Mesenchymal stem cell (in vitro differentiated cells and primary cell): ENCODE data around the gene WDR59.

ENCODE experiments used
- DNase-seq: peaks from one replicate; pipeline ENCODE4 v3.0.0-alpha.2; 2013
- H2AFZ ChIP-seq: one replicate; pipeline ENCODE4 v1.6.1; 2013; ENCODE audit warnings: low read depth, mild to moderate bottlenecking, control low read depth, inconsistent platforms, low read length, moderate library complexity
- H2AK5ac ChIP-seq: 2 replicates; pipeline ENCODE4 v1.6.1; 2013; ENCODE audit warnings: low read length, moderate library complexity, mild to moderate bottlenecking, inconsistent platforms; ENCODE audit not compliant: severe bottlenecking
- H2BK120ac ChIP-seq: one replicate; pipeline ENCODE4 v1.6.1; 2013; ENCODE audit warnings: low read depth, mild to moderate bottlenecking, inconsistent platforms, low read length, moderate library complexity
- H2BK12ac ChIP-seq, 2 experiments: one replicate each; pipeline ENCODE4 v1.6.1; 2013; ENCODE audit warnings: inconsistent platforms in 2 of 2, low read length in 2 of 2, mild to moderate bottlenecking in 2 of 2, moderate library complexity in 2 of 2, control low read depth in 1 of 2
- H2BK15ac ChIP-seq: one replicate; pipeline ENCODE4 v1.6.1; 2013; ENCODE audit warnings: mild to moderate bottlenecking, low read depth, inconsistent platforms; ENCODE audit not compliant: poor library complexity, severe bottlenecking
- H2BK5ac ChIP-seq: 2 replicates; pipeline ENCODE4 v1.6.1; 2013; ENCODE audit warnings: low read depth, mild to moderate bottlenecking, low read length, control low read depth, inconsistent platforms; ENCODE audit not compliant: poor library complexity, severe bottlenecking
- H3K14ac ChIP-seq, 2 experiments: one replicate each; pipeline ENCODE4 v1.6.1; 2013; ENCODE audit warnings: inconsistent platforms in 2 of 2, low read length in 2 of 2, control low read depth in 1 of 2, mild to moderate bottlenecking in 1 of 2, moderate library complexity in 1 of 2
- H3K18ac ChIP-seq, 2 experiments: one replicate each; pipeline ENCODE4 v1.6.1; 2013; ENCODE audit warnings: inconsistent platforms in 2 of 2, low read length in 2 of 2, control low read depth in 1 of 2, low read depth in 1 of 2, mild to moderate bottlenecking in 1 of 2
- H3K23ac ChIP-seq, 2 experiments: one replicate each; pipeline ENCODE4 v1.6.1; 2013; ENCODE audit warnings: inconsistent platforms in 2 of 2, low read length in 2 of 2, mild to moderate bottlenecking in 2 of 2, moderate library complexity in 2 of 2, control low read depth in 1 of 2
- H3K27ac ChIP-seq: 2 replicates; pipeline ENCODE4 v1.5.1; 2013; ENCODE audit warnings: mild to moderate bottlenecking, moderate library complexity, low read length, control low read depth, inconsistent platforms; ENCODE audit not compliant: poor library complexity, severe bottlenecking
- H3K27me3 ChIP-seq, 2 experiments: 2 replicates each; pipeline versions ENCODE4 v1.6.1 to v1.7.0; 2013; ENCODE audit warnings: low read length in 2 of 2, mild to moderate bottlenecking in 2 of 2, moderate library complexity in 2 of 2, control low read depth in 1 of 2, inconsistent platforms in 1 of 2; ENCODE audit not compliant: control insufficient read depth in 1 of 2, insufficient read depth in 1 of 2
- H3K36me3 ChIP-seq, 2 experiments: 2 replicates each; pipeline versions ENCODE4 v1.6.1 to v1.7.0; 2013; ENCODE audit warnings: low read length in 2 of 2, control low read depth in 1 of 2, inconsistent platforms in 1 of 2, low read depth in 1 of 2, mild to moderate bottlenecking in 1 of 2; ENCODE audit not compliant: insufficient read depth in 2 of 2, control insufficient read depth in 1 of 2
- H3K4ac ChIP-seq, 2 experiments: one replicate each; pipeline ENCODE4 v1.6.1; 2013; ENCODE audit warnings: inconsistent platforms in 2 of 2, low read length in 2 of 2, mild to moderate bottlenecking in 2 of 2, moderate library complexity in 2 of 2, control low read depth in 1 of 2, low read depth in 1 of 2
- H3K4me1 ChIP-seq: 2 replicates; pipeline ENCODE4 v1.6.1; 2013; ENCODE audit warnings: low read depth, low read length, control low read depth; ENCODE audit not compliant: control insufficient read depth, insufficient read depth
- H3K4me2 ChIP-seq: 2 replicates; pipeline ENCODE4 v1.6.1; 2013; ENCODE audit warnings: low read length, mild to moderate bottlenecking, inconsistent platforms; ENCODE audit not compliant: poor library complexity, severe bottlenecking
- H3K4me3 ChIP-seq, 2 experiments: 2 replicates each; pipeline versions ENCODE4 v1.5.1 to v1.7.0; 2013; ENCODE audit warnings: low read length in 2 of 2, mild to moderate bottlenecking in 2 of 2, control low read depth in 1 of 2, low read depth in 1 of 2; ENCODE audit not compliant: insufficient read depth in 1 of 2
- H3K79me1 ChIP-seq: replicated peaks from 2 replicates; pipeline ENCODE4 v1.6.1; 2013; ENCODE audit warnings: mild to moderate bottlenecking, control low read depth, low read length, inconsistent platforms; ENCODE audit not compliant: poor library complexity, severe bottlenecking
- H3K9ac ChIP-seq: 2 replicates; pipeline ENCODE4 v1.7.0; 2013; ENCODE audit warnings: mild to moderate bottlenecking, low read length, moderate library complexity
- H3K9me3 ChIP-seq: 2 replicates; pipeline ENCODE4 v1.7.0; 2013; ENCODE audit warnings: mild to moderate bottlenecking, low read length; ENCODE audit not compliant: control insufficient read depth
- H4K8ac ChIP-seq: one replicate; pipeline ENCODE4 v1.6.1; 2013; ENCODE audit warnings: inconsistent platforms, mild to moderate bottlenecking, low read length, moderate library complexity
- H4K91ac ChIP-seq: one replicate; pipeline ENCODE4 v1.6.1; 2013; ENCODE audit warnings: mild to moderate bottlenecking, low read length, inconsistent platforms
- WGBS: methylation state at CpG from one replicate; pipeline ENCODE4 v1.1.7; 2013; ENCODE audit warnings: mixed read lengths; 5-methylcytosine and 5-hydroxymethylcytosine counted together

Gene WDR59

GRCh38 chr16:74998481-74999218 is 13.7 kb upstream of the WDR59 start, which contains the start of gene ZNRF1:
Gene ZNRF1 (plus strand): TSS chr16:74999024. CDS start chr16:74999672, 648 bp downstream.
- peak within 1 kb of the TSS; percentile 49 for H2BK5ac ChIP-seq
- peak within 1 kb of the TSS; percentile 16 to 64 for H3K14ac ChIP-seq
- H4K91ac ChIP-seq = peak within 1 kb of the TSS; percentile 77
- peak within 1 kb of the TSS; percentile 86 to 88 for H3K18ac ChIP-seq
- H2BK15ac ChIP-seq = peak within 1 kb of the TSS; percentile 91
- peak within 1 kb of the TSS; percentile 62 for H3K4me2 ChIP-seq
- H3K23ac ChIP-seq = peak within 1 kb of the TSS in 1 of 2 experiments; percentile 46
- no peaks in the 10 kb centered on the region for H3K27me3 ChIP-seq
- no peak within 1 kb of the TSS for H3K27ac ChIP-seq
- peak within 1 kb of the TSS in 1 of 2 experiments; percentile 34 for H3K4ac ChIP-seq
- H2BK12ac ChIP-seq = peak within 1 kb of the TSS in 1 of 2 experiments; percentile 25
- peak within 1 kb of the TSS; percentile 50 for H2BK120ac ChIP-seq
- no peak within 1 kb of the TSS for H2AK5ac ChIP-seq
- H3K9me3 ChIP-seq = no peaks in the 10 kb centered on the region
- H2AFZ ChIP-seq = peak within 1 kb of the TSS; percentile 18
- peak; percentile 82 for DNase-seq
- 4% methylated on average over 17 of the region's 73 CpGs for WGBS
- H3K4me3 ChIP-seq = peak within 1 kb of the TSS; percentile 83 to 87
- peaks cover 20% of the 10 kb centered on the region for H3K79me1 ChIP-seq
- H3K36me3 ChIP-seq = peaks cover 0 to 5% of the 10 kb centered on the region in 2 experiments
- peaks cover 21% of the 10 kb centered on the region for H3K4me1 ChIP-seq
- H3K9ac ChIP-seq = peak within 1 kb of the TSS; percentile 82
- H4K8ac ChIP-seq = peak within 1 kb of the TSS; percentile 62

DNA sequence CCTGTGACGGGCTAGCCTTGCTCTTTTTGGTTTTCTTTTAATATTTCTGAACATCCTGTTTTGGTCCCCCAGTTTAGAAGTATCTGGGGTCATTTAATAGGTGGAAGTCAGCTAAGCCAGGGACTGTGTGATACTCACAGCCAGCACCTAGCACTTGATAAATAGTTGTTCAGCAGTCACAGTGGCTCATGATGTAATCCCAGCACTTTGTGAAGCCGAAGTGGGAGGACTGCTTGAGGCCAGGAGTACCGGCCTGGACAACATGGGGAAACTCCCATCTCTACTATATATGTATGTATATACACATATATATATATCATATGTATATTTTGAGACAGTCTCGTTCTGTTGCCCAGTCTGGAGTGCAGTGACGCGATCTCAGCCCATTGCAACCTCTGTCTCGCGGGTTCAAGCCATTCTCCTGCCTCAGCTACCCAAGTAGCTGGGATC is 12.1 kb upstream of the WDR59 start:
- Histone ChIP-seq H3K4me1 (peaks cover 18% of the 10 kb centered on the region), H3K4me3 (no peak overlapping the region), H3K23ac (no peak overlapping the region), H3K27ac (no peak overlapping the region), H3K14ac (no peak overlapping the region), H2BK120ac (no peak overlapping the region), H2BK12ac (no peak overlapping the region), H3K27me3 (no peaks in the 10 kb centered on the region), H2AK5ac (no peak overlapping the region), H2BK5ac (no peak overlapping the region), H3K9me3 (no peaks in the 10 kb centered on the region), H4K8ac (no peak overlapping the region), H3K4ac (no peak overlapping the region), H3K79me1 (peaks cover 9% of the 10 kb centered on the region), H3K36me3 (no peaks in the 10 kb centered on the region), H3K4me2 (no peak overlapping the region), H4K91ac (no peak overlapping the region), H3K18ac (no peak overlapping the region), H2AFZ (no peak overlapping the region), H3K9ac (no peak overlapping the region), H2BK15ac (no peak overlapping the region)
- 89% methylated on average over 7 of the region's 8 CpGs for WGBS
- no peak for DNase-seq

DNA sequence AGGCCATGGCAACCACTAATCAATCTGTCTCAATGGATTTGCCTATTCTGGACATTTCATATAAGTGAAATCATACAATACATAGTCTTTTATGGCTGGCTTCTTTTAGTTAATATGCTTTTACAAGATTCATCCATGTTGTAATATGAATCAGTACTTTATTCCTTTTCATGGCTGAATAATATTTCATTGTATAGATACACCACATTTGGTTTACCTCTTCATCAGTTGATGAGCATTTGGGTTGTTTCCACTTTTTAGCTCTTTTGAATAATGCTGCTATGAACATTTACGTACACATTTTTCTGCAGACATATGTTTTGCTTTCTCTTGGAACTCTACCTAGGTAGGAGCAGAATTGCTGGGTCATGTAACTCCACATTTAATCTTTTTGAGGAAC is 11.1 kb upstream of the WDR59 start:
- Histone ChIP-seq H2BK15ac (no peak overlapping the region), H2BK120ac (no peak overlapping the region), H3K79me1 (peaks cover 7% of the 10 kb centered on the region), H3K18ac (no peak overlapping the region), H3K4ac (no peak overlapping the region), H3K36me3 (no peaks in the 10 kb centered on the region), H3K4me1 (peaks cover 22% of the 10 kb centered on the region), H2AFZ (no peak overlapping the region), H2BK12ac (no peak overlapping the region), H2BK5ac (no peak overlapping the region), H3K4me3 (no peak overlapping the region), H3K14ac (no peak overlapping the region), H3K9ac (no peak overlapping the region), H3K4me2 (no peak overlapping the region), H4K91ac (no peak overlapping the region), H2AK5ac (no peak overlapping the region), H4K8ac (no peak overlapping the region), H3K27ac (no peak overlapping the region), H3K23ac (no peak overlapping the region), H3K27me3 (no peaks in the 10 kb centered on the region), H3K9me3 (no peaks in the 10 kb centered on the region)
- WGBS = 100% methylated on average over 1 of the region's 1 CpG
- DNase-seq = no peak

DNA sequence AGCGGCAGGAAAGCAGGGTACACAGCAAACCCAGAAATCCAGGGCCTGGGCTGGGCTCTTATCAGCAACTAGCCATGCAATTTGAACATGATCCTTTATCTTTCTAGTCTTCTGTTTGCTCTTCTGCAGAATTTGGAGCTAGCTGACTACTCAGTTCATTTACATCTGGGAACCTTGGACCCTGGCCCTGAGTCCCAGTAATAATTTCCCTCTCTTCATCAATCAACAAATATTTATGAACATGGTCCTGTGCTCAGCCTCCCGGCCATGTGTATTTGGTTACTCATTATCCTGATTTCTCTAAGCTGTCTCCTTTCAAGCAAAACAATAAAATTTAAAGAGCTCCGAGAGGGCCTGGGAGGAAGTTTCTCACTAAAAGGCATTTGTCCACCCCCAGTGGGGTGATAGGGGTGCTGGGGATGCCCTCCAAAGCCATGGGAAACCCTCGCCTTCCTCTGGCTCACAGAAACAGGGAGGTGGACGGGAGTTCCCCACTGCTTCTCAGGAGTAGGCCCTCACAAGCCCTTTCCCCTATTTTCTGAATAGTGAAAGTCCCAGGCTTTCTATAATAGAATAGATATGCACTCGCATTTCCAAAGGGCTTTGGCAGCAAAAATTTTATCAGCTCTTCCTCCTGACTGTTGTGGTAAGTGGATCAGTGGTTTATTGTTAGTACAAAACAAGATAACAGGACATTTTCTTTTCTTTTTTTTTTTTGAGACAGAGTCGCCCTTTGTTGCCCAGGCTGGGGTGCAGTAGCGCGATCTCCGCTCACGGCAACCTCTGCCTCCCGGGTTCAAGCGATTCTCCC is 6.9 kb upstream of the WDR59 start:
- Histone ChIP-seq H4K8ac (no peak overlapping the region), H2BK5ac (no peak overlapping the region), H3K4me2 (no peak overlapping the region), H3K27ac (peak overlapping the region; percentile 10), H2BK15ac (no peak overlapping the region), H3K4me3 (no peak overlapping the region), H2AFZ (no peak overlapping the region), H2BK12ac (no peak overlapping the region), H2AK5ac (no peak overlapping the region), H3K9me3 (no peaks in the 10 kb centered on the region), H3K23ac (no peak overlapping the region), H3K9ac (peak overlapping the region; percentile 53), H3K14ac (no peak overlapping the region), H3K27me3 (no peaks in the 10 kb centered on the region), H3K79me1 (no peaks in the 10 kb centered on the region), H3K36me3 (no peaks in the 10 kb centered on the region), H3K18ac (no peak overlapping the region), H4K91ac (no peak overlapping the region), H3K4me1 (peaks cover 4% of the 10 kb centered on the region), H2BK120ac (no peak overlapping the region), H3K4ac (no peak overlapping the region)
- DNase-seq = no peak
- whole genome bisulfite sequencing = 83% methylated on average over 12 of the region's 13 CpGs
